ENCODE measurements around the gene TBCC. TPM values are rescaled to one million over a fixed set of nuclear protein-coding genes. Genes with fewer than 3 reads are reported as not detected.
A peak's percentile ranks its signal among the peaks of the same experiment; 100 is the strongest.

The TBCC gene
- total RNA-seq, 2 donors from 2014 or later: 26.4 to 33.8 TPM

GRCh38 chr6:42751055-42751454 lies 5.2 kb upstream of the TBCC start:
- Histone ChIP-seq H3K4me3 (no peak overlapping the region), H3K9me3 (no peaks in the 10 kb centered on the region), H3K36me3 (no peaks in the 10 kb centered on the region), H3K4me1 (ENCODE audit: control insufficient read depth in 1 of 2, low read depth in 2 of 2) (peaks cover 0 to 16% of the 10 kb centered on the region in 2 donors), H3K27me3 (replicated peaks; ENCODE audit: insufficient read depth) (no peaks in the 10 kb centered on the region), H3K27ac (no peak overlapping the region)
- TF ChIP-seq CTCF (IDR thresholded peaks at IDR 0.05): no peak
- ATAC-seq (ENCODE audit: insufficient number of reproducible peaks, low FRiP score, low read depth) (no peak), DNase-seq (ENCODE audit: low spot score) (no peak)

GRCh38 chr6:42748203-42748898 lies 2.4 kb upstream of the TBCC start:
- no peak for TF ChIP-seq CTCF (IDR thresholded peaks at IDR 0.05)
- Histone ChIP-seq H3K36me3 (no peaks in the 10 kb centered on the region), H3K27ac (peak overlapping the region; percentile 10 to 97), H3K9me3 (no peaks in the 10 kb centered on the region), H3K27me3 (replicated peaks; ENCODE audit: insufficient read depth) (no peaks in the 10 kb centered on the region), H3K4me1 (ENCODE audit: control insufficient read depth in 1 of 2, low read depth in 2 of 2) (peaks cover 11 to 33% of the 10 kb centered on the region in 2 donors), H3K4me3 (peak overlapping the region; percentile 99)
- DNase-seq (ENCODE audit: low spot score) (no peak), ATAC-seq (ENCODE audit: insufficient number of reproducible peaks, low FRiP score, low read depth) (no peak)

GRCh38 chr6:42746463-42747391 lies 824 bp upstream of the TBCC start:
- TF ChIP-seq CTCF (IDR thresholded peaks at IDR 0.05): no peak
- Histone ChIP-seq H3K36me3 (no peaks in the 10 kb centered on the region), H3K9me3 (no peaks in the 10 kb centered on the region), H3K4me1 (ENCODE audit: control insufficient read depth in 1 of 2, low read depth in 2 of 2) (peaks cover 11 to 41% of the 10 kb centered on the region in 2 donors), H3K27me3 (replicated peaks; ENCODE audit: insufficient read depth) (no peaks in the 10 kb centered on the region), H3K4me3 (peak overlapping the region; percentile 99), H3K27ac (peak overlapping the region; percentile 91 to 97)
- DNase-seq (ENCODE audit: low spot score): peak; percentile 60
- ATAC-seq (ENCODE audit: insufficient number of reproducible peaks, low FRiP score, low read depth): peak; percentile 77

GRCh38 chr6:42745083-42745639 lies 742 bp downstream of the TBCC start:
- Histone ChIP-seq H3K9me3 (no peaks in the 10 kb centered on the region), H3K27ac (peak overlapping the region; percentile 90 to 97), H3K36me3 (no peaks in the 10 kb centered on the region), H3K27me3 (replicated peaks; ENCODE audit: insufficient read depth) (no peaks in the 10 kb centered on the region), H3K4me1 (ENCODE audit: control insufficient read depth in 1 of 2, low read depth in 2 of 2) (peaks cover 11 to 41% of the 10 kb centered on the region in 2 donors), H3K4me3 (peak overlapping the region; percentile 99)
- TF ChIP-seq CTCF (IDR thresholded peaks at IDR 0.05): no peak
- ATAC-seq (ENCODE audit: insufficient number of reproducible peaks, low FRiP score, low read depth): no peak
- no peak for DNase-seq (ENCODE audit: low spot score)
